H9 (cell line): ENCODE results near the gene LRCH1. TPM values are rescaled to one million over a fixed set of nuclear protein-coding genes. Genes with fewer than 3 reads are reported as not detected.

Experiments used
- DNase-seq: peaks from one replicate; pipeline ENCODE4 v3.0.0-alpha.2; 2017
- H2AFZ ChIP-seq: one replicate; pipeline ENCODE4 v1.6.1; 2013; ENCODE audit warnings: mild to moderate bottlenecking, low read length, control low read depth, moderate library complexity
- H2AK5ac ChIP-seq: 2 replicates; pipeline ENCODE4 v1.6.1; 2013; ENCODE audit warnings: low read length, control low read depth, mixed read lengths; ENCODE audit not compliant: insufficient read length
- H2BK120ac ChIP-seq: one replicate; pipeline ENCODE4 v1.6.1; 2013; ENCODE audit warnings: low read depth, mild to moderate bottlenecking, low read length, control low read depth, inconsistent platforms; ENCODE audit not compliant: poor library complexity, severe bottlenecking
- H2BK12ac ChIP-seq: 2 replicates; pipeline ENCODE4 v1.6.1; 2013; ENCODE audit warnings: low read length, control low read depth, mixed read lengths, low read depth; ENCODE audit not compliant: insufficient read length
- H2BK15ac ChIP-seq: 2 replicates; pipeline ENCODE4 v1.6.1; 2013; ENCODE audit warnings: low read depth, low read length, control low read depth
- H2BK20ac ChIP-seq: one replicate; pipeline ENCODE4 v1.6.1; 2013; ENCODE audit warnings: low read depth, mild to moderate bottlenecking, low read length, control low read depth, inconsistent platforms; ENCODE audit not compliant: poor library complexity, severe bottlenecking
- H2BK5ac ChIP-seq: 2 replicates; pipeline ENCODE4 v1.6.1; 2013; ENCODE audit warnings: low read length, control low read depth, mixed read lengths; ENCODE audit not compliant: insufficient read length
- H3K14ac ChIP-seq: 2 replicates; pipeline ENCODE4 v1.6.1; 2013; ENCODE audit warnings: low read length, control low read depth; ENCODE audit not compliant: insufficient read depth
- H3K18ac ChIP-seq: 2 replicates; pipeline ENCODE4 v1.6.1; 2013; ENCODE audit warnings: low read depth, mild to moderate bottlenecking, mixed read lengths, low read length, control low read depth; ENCODE audit not compliant: insufficient read length
- H3K23ac ChIP-seq: 2 replicates; pipeline ENCODE4 v1.6.1; 2013; ENCODE audit warnings: low read length, control low read depth, mixed read lengths, low read depth; ENCODE audit not compliant: insufficient read length
- H3K23me2 ChIP-seq: 2 replicates; pipeline ENCODE4 v1.6.1; 2013; ENCODE audit warnings: low read depth, mild to moderate bottlenecking, mixed read lengths, low read length, control low read depth; ENCODE audit not compliant: insufficient read length, poor library complexity, severe bottlenecking
- H3K27ac ChIP-seq: 2 replicates; pipeline ENCODE4 v1.5.1; 2013; ENCODE audit warnings: low read length, control low read depth, mixed read lengths, low read depth; ENCODE audit not compliant: insufficient read length
- H3K27me3 ChIP-seq: 2 replicates; pipeline ENCODE4 v1.6.1; 2013; ENCODE audit warnings: low read length, control low read depth, inconsistent platforms; ENCODE audit not compliant: insufficient read depth
- H3K4ac ChIP-seq: 2 replicates; pipeline ENCODE4 v1.6.1; 2013; ENCODE audit warnings: low read depth, mild to moderate bottlenecking, control low read depth, inconsistent platforms, low read length, moderate library complexity
- H3K4me1 ChIP-seq: 2 replicates; pipeline ENCODE4 v1.6.1; 2013; ENCODE audit warnings: low read length, control low read depth, inconsistent platforms; ENCODE audit not compliant: insufficient read depth
- H3K4me2 ChIP-seq: 2 replicates; pipeline ENCODE4 v1.6.1; 2013; ENCODE audit warnings: low read length, control low read depth, mixed read lengths; ENCODE audit not compliant: insufficient read length, insufficient read depth
- H3K56ac ChIP-seq: 2 replicates; pipeline ENCODE4 v1.6.1; 2013; ENCODE audit warnings: low read depth, mild to moderate bottlenecking, mixed read lengths, low read length, control low read depth; ENCODE audit not compliant: insufficient read length
- H3K79me1 ChIP-seq: 2 replicates; pipeline ENCODE4 v1.6.1; 2013; ENCODE audit warnings: low read depth, mild to moderate bottlenecking, moderate library complexity, low read length, control low read depth, inconsistent platforms; ENCODE audit not compliant: insufficient read depth, poor library complexity, severe bottlenecking
- H3K79me2 ChIP-seq: 2 replicates; pipeline ENCODE4 v1.6.1; 2013; ENCODE audit warnings: low read length, control low read depth, inconsistent platforms; ENCODE audit not compliant: insufficient read depth
- H3K9ac ChIP-seq: 2 replicates; pipeline ENCODE4 v1.6.1; 2013; ENCODE audit warnings: low read length, control low read depth, mixed read lengths; ENCODE audit not compliant: insufficient read length; ENCODE audit errors: extremely low read depth
- H3K9me3 ChIP-seq: one replicate; pipeline ENCODE4 v1.6.1; 2013; ENCODE audit warnings: low read depth, low read length, inconsistent platforms; ENCODE audit not compliant: control insufficient read depth
- H3T11ph ChIP-seq: one replicate; pipeline ENCODE4 v1.6.1; 2013; ENCODE audit warnings: mild to moderate bottlenecking, low read length, control low read depth, inconsistent platforms
- H4K20me1 ChIP-seq: one replicate; pipeline ENCODE4 v1.6.1; 2013; ENCODE audit not compliant: control insufficient read depth, insufficient read length, insufficient read depth
- H4K5ac ChIP-seq: 2 replicates; pipeline ENCODE4 v1.6.1; 2013; ENCODE audit warnings: low read depth, mild to moderate bottlenecking, mixed read lengths, low read length, control low read depth; ENCODE audit not compliant: insufficient read length
- H4K8ac ChIP-seq: replicated peaks from 2 replicates; pipeline ENCODE4 v1.6.1; 2013; ENCODE audit warnings: low read length, control low read depth, mixed read lengths, low read depth; ENCODE audit not compliant: insufficient read length
- H4K91ac ChIP-seq: 2 replicates; pipeline ENCODE4 v1.6.1; 2013; ENCODE audit warnings: low read depth, mild to moderate bottlenecking, moderate library complexity, mixed read lengths, low read length, control low read depth; ENCODE audit not compliant: insufficient read length
- H3K27ac Mint-ChIP-seq, 3 experiments: 2 replicates in 2 of 3; 3 replicates in 1 of 3; pipeline ENCODE4 v1.8.0; 2020 to 2021; ENCODE audit warnings: mixed read lengths in 3 of 3, mild to moderate bottlenecking in 1 of 3, moderate library complexity in 1 of 3
- H3K27me3 Mint-ChIP-seq: 2 replicates; pipeline ENCODE4 v1.8.0; 2021; ENCODE audit warnings: low read depth, mild to moderate bottlenecking, moderate library complexity, mixed read lengths
- H3K36me3 Mint-ChIP-seq, 3 experiments: 2 replicates in 2 of 3; 3 replicates in 1 of 3; pipeline ENCODE4 v1.8.0; 2020 to 2021; ENCODE audit warnings: low read depth in 3 of 3, mixed read lengths in 3 of 3; ENCODE audit not compliant: insufficient read depth in 1 of 3
- H3K4me1 Mint-ChIP-seq, 2 experiments: 2 replicates each; pipeline ENCODE4 v1.8.0; 2020; ENCODE audit warnings: mixed read lengths in 2 of 2
- H3K4me3 Mint-ChIP-seq, 2 experiments: 2 replicates in 1 of 2; 3 replicates in 1 of 2; pipeline ENCODE4 v1.8.0; 2020 to 2021; ENCODE audit warnings: mild to moderate bottlenecking in 2 of 2, mixed read lengths in 2 of 2, moderate library complexity in 1 of 2
- H3K9me3 Mint-ChIP-seq, 2 experiments: 2 replicates in 1 of 2; 3 replicates in 1 of 2; pipeline ENCODE4 v1.8.0; 2020; ENCODE audit warnings: mild to moderate bottlenecking in 2 of 2, mixed read lengths in 2 of 2, moderate library complexity in 1 of 2
- CTCF ChIP-seq: fragments of 200-600 bp; sonication (generic); conservative IDR thresholded peaks from 3 replicates; pipeline ENCODE4 v1.8.0; 2021; ENCODE audit warnings: antibody characterized with exemption, mild to moderate bottlenecking
- WGBS: extraction: QIAGEN DNeasy Blood & Tissue Kit; methylation state at CpG from one replicate; pipeline ENCODE4 v1.1.7; 2013; ENCODE audit warnings: missing lambda C conversion rate, low lambda C conversion rate, mixed read lengths; ENCODE audit not compliant: insufficient read length; ENCODE audit errors: extremely low coverage; 5-methylcytosine and 5-hydroxymethylcytosine counted together
- total RNA-seq: library from RNA; stranded (reverse); gene quantifications from 2 replicates; pipeline ENCODE4 v1.2.1, GENCODE V29; 2021

LRCH1 gene
- total RNA-seq, 1 experiment from 2014 or later = 8.0 TPM

GRCh38 chr13:46659413-46660065, 106.6 kb downstream of the LRCH1 start:
- DNase-seq = no peak
- Histone ChIP-seq H3T11ph (no peak overlapping the region), H4K5ac (no peak overlapping the region), H2BK120ac (no peak overlapping the region), H4K91ac (no peak overlapping the region), H3K4me1 (peaks cover 3% of the 10 kb centered on the region; the same call in 1 of the 2 replicates), H3K27ac (no peak overlapping the region), H3K27me3 (no peaks in the 10 kb centered on the region), H2BK15ac (no peak overlapping the region), H3K23me2 (no peaks in the 10 kb centered on the region), H2BK5ac (no peak overlapping the region), H2AK5ac (no peak overlapping the region), H3K56ac (no peak overlapping the region), H3K79me1 (no peaks in the 10 kb centered on the region), H3K4me2 (no peak overlapping the region), H3K23ac (no peak overlapping the region), H3K18ac (no peak overlapping the region), H2BK20ac (no peak overlapping the region), H3K14ac (no peak overlapping the region), H4K20me1 (no peaks in the 10 kb centered on the region), H3K9me3 (no peaks in the 10 kb centered on the region), H3K79me2 (no peaks in the 10 kb centered on the region), H2BK12ac (no peak overlapping the region), H2AFZ (no peak overlapping the region), H3K9ac (no peak overlapping the region), H4K8ac (no peak overlapping the region), H3K4ac (no peak overlapping the region)
- peaks cover 0 to 3% (median 0%) of the 10 kb centered on the region in 3 experiments; a peak in 2 of 7 replicates for H3K36me3 Mint-ChIP-seq
- H3K27me3 Mint-ChIP-seq = no peaks in the 10 kb centered on the region
- no peak overlapping the region for H3K4me3 Mint-ChIP-seq
- 0 out of 7 replicates have a peak overlapping the region, but pooled peaks of 2 of the 3 experiments have one; percentile 9 to 41 for H3K27ac Mint-ChIP-seq
- no peak for TF ChIP-seq CTCF
- no CpG with 5 or more reads among the region's 6 CpGs for WGBS
- H3K9me3 Mint-ChIP-seq = no peaks in the 10 kb centered on the region
- peaks cover 25 to 34% of the 10 kb centered on the region in 2 experiments for H3K4me1 Mint-ChIP-seq
